GM12891 (cell line): Measurements from ENCODE around the gene CDH4.

ENCODE experiments used
- DNase-seq: peaks from one replicate; pipeline ENCODE4 v3.0.0; 2011; ENCODE audit warnings: low spot score; ENCODE audit not compliant: insufficient read length
- FAIRE-seq: peaks from 2 replicates; lab custom pipeline; 2011; peaks lifted over from hg19 to GRCh38; lab: Jason Lieb, UNC
- PAX5 ChIP-seq: IDR thresholded peaks from 2 replicates; pipeline ENCODE4 v1.6.1; 2011; ENCODE audit warnings: low read length, moderate library complexity, mild to moderate bottlenecking; ENCODE audit not compliant: insufficient read depth, severe bottlenecking
- POLR2A ChIP-seq: IDR thresholded peaks from 2 replicates; pipeline ENCODE4 v1.6.1; 2011; ENCODE audit warnings: low read depth, low read length, control low read depth
- POLR2AphosphoS5 ChIP-seq: IDR thresholded peaks from 2 replicates; pipeline ENCODE4 v1.6.1; 2011; ENCODE audit warnings: low read depth, low read length, control low read depth
- POU2F2 ChIP-seq: IDR thresholded peaks from 2 replicates; pipeline ENCODE4 v1.6.1; 2011; ENCODE audit warnings: low read depth, mild to moderate bottlenecking, control low read depth, low read length, moderate library complexity
- SPI1 ChIP-seq: IDR thresholded peaks from 2 replicates; pipeline ENCODE4 v1.6.1; 2011; ENCODE audit warnings: low read depth, low read length, control low read depth
- TAF1 ChIP-seq: IDR thresholded peaks from 2 replicates; pipeline ENCODE4 v1.6.1; 2011; ENCODE audit warnings: low read depth, low read length, control low read depth

The CDH4 gene

DNA sequence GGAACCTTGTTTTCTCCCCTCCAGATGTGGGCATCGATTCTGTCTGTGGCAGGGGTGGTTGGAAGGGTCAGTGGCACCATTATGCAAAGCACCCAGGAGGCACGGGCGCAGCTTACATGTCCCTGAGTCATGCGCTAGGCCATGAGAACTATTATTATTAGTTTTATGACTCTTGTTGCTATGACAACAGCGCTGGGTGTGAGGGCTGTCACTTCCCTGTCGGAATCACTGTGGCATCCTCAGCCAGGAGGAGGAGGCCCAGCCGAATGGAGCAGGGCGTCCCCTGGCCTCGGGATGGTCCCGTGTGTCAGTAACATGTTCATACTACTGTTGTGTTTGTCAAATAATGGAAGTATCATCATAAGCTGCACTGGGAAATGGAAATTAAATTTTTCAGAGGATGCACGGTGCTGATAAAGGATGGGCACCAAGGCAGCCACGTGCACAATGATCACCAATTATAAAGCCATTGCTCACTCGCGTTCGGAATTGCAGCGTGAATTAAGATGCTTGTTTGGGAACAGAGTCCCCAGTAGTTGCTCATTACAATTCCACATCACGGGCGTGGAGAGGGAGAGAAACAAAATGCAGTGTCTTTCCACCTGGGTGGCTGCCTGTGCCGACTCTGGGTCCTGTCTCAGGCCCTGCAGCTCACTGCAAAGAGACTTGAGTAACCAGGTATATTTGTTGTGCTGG, 247.9 kb downstream of the CDH4 start:
- no peak for TF ChIP-seq SPI1
- no peak for TF ChIP-seq POLR2AphosphoS5
- TF ChIP-seq PAX5 = no peak
- no peak for TF ChIP-seq TAF1
- no peak for TF ChIP-seq POLR2A
- TF ChIP-seq POU2F2 = no peak
- DNase-seq = no peak
- no peak for FAIRE-seq

DNA sequence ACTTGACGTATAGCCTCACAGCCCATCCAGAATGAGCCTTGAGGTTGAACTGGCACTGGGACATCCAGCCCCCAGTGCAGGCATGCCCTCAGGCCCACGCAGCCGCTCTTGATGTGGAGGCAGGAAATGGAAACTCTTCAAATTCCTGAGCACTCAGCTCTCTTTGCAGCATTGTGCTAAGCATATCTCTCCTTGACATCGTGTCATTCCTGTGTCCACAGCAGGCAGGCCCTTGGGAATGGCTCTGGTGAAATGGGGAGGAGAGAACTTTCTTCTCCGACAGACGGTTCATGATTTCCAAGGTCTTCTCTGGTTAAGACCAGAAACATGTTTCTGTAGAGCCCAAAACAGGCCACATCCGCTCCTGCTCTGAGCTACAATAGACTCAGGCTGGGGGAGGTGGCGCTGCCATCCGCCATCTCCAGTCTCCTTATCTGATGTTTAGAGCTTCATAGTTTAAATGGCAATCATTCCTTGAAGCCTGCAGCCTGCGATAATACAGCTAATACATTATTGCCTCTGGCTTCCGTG, 248.8 kb downstream of the CDH4 start:
- TF ChIP-seq POLR2AphosphoS5 (no peak), SPI1 (no peak), POU2F2 (no peak), PAX5 (no peak), POLR2A (no peak), TAF1 (no peak)
- no peak for FAIRE-seq
- DNase-seq = no peak

DNA sequence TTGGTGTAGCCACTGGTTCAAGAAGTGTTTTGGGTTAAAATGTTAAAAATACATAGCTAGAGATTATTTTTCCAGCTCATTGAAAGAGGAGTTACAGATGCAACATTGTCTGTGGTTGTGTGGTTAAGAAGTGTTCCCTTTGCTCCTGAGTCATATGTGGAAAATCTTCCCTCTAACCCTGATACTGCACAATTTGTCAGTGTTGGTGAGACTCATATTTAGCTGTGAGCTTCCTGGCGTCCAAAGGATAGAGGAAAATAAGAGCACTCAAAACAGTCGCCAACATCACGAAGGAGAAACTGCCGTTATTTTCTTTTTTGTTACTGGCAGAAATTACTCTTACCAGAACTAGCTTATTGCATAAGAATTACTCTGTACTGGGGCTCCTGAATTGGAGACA, 250.4 kb downstream of the CDH4 start:
- FAIRE-seq (no peak), DNase-seq (no peak)
- no peak for TF ChIP-seq PAX5
- TF ChIP-seq POLR2A = no peak
- no peak for TF ChIP-seq POU2F2
- TF ChIP-seq SPI1 = no peak
- no peak for TF ChIP-seq TAF1
- no peak for TF ChIP-seq POLR2AphosphoS5

DNA sequence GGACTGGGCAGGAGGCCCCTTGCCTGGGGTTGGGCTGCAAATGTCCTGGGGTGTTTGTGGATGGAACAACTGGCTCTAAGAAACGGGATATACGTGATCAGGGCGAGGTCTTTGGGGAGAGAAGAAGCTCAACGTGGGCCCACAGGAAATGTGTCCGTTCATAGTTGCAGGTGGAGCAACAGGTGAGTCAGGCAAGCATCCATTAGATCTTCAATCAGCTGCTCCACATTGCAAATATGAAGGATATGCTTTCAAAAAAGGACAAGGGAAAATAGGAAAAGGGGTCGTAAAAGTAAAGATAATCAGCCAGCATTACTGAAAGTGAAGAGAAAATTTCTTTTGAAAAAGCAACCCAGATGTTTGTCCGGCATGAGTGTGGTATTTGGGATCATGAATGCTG, 251.0 kb downstream of the CDH4 start:
- FAIRE-seq (no peak), DNase-seq (no peak)
- TF ChIP-seq POLR2AphosphoS5 = no peak
- TF ChIP-seq TAF1 = no peak

DNA sequence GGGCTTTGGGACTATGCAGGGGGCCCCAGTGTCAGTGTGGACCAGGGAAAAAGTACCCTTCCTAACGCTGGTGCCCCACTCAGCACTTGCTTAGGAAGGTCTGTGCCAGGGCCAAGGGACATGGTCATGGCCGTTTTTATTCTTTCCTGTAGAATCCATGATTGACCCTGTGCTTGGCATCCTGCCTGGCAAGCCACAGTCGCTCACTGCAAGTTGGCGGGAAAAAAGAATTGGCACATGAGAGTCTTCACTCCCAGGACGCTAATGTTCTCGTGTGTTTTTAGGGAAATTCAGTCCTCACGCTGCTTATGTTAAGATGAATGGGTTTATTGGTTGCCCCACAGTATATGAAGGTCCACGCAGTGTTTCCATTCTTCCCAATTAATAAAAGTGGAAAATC, 253.4 kb downstream of the CDH4 start:
- TF ChIP-seq POLR2A (no peak), SPI1 (no peak), POU2F2 (no peak), PAX5 (no peak), POLR2AphosphoS5 (no peak), TAF1 (no peak)
- DNase-seq = no peak
- no peak for FAIRE-seq

DNA sequence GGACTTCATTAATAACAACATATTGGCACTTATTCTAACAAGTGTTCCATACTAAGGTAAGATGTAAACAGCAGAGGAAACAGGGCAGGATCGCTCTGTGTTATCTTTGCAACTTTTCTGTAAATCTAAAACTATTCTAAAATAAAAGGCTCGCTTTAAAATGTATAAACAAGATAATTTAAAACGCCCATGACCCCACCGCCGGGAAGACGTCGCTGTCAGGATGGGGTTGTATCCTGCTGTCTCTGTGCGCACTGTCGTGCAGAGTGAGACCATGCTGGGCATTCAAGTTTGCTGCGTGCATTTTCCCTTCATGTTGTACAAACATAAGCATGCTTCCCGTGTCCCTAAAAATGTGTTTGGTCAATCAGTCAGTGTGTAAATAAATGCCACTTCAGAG, 255.7 kb downstream of the CDH4 start:
- FAIRE-seq = no peak
- DNase-seq = no peak
- TF ChIP-seq POLR2A (no peak), PAX5 (no peak), POLR2AphosphoS5 (no peak), POU2F2 (no peak), TAF1 (no peak), SPI1 (no peak)

DNA sequence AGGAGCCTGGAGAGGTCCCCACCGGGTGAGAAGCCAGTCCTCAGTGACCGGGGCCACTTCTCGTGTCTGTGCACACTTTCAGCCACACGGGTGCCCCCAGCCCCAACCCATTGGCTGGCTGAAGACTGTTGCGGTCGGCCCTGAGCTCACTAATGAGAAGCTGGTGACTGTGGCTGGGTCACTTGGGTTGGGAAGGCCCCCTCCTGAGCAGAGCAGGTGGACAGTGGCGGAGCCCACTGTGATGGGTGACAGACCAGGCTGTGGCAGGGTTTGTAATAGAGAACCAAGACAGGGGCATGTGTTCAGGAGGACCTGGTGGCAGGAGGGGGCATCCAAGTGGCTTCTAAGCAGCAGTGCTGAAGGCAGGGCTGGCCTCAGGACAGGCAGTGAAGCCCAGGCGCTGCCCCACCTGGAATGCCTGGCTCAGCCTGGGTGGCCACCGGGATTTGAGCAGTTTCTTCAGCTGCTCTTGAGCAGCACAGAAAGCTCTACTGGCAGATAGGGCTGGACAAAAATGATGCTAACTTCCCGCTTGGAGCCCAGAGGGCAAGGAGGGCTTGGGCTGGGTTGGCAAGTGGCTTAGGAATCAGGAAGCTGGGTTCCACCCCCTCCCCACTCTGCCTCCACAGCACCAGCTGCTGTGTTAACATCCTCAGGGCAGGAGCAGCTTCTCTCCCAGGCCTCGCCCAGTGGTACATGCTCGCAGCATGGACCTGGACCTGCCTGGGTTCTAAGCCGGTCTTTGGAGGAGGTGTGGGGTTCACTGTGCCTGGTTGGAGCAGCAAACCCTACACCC, 256.4 kb downstream of the CDH4 start:
- FAIRE-seq = no peak
- no peak for DNase-seq
- TF ChIP-seq PAX5 (no peak), TAF1 (no peak), POLR2A (no peak), POLR2AphosphoS5 (no peak), POU2F2 (no peak), SPI1 (no peak)

DNA sequence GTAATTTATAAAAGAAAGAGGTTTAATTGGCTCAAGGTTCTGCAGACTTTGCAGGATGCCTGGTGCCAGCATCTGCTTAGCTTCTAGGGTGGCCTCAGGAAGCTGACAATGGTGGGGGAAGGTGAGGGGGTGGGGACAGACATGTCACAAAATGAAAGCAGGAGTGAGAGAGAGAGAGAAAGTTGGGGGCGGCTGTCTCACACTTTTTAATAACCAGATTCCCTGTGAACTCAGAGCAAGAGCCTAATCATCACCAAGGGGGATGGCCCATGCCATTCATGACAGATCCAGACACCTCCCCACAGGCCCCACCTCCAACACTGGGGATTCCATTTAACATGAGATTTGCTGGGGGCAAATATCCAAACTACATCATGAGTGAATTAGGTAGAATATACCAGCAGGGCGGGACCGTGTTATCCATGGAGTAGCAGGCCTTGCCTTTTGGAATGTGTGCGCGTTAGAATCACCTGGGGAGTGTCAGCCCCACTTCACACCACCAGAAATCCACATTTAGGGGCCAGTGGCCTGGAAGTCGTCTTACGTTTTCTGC, 258.8 kb downstream of the CDH4 start:
- TF ChIP-seq SPI1 = no peak
- no peak for TF ChIP-seq POLR2A
- no peak for TF ChIP-seq PAX5
- no peak for TF ChIP-seq TAF1
- TF ChIP-seq POU2F2 = no peak
- TF ChIP-seq POLR2AphosphoS5 = no peak
- no peak for DNase-seq
- FAIRE-seq = no peak

DNA sequence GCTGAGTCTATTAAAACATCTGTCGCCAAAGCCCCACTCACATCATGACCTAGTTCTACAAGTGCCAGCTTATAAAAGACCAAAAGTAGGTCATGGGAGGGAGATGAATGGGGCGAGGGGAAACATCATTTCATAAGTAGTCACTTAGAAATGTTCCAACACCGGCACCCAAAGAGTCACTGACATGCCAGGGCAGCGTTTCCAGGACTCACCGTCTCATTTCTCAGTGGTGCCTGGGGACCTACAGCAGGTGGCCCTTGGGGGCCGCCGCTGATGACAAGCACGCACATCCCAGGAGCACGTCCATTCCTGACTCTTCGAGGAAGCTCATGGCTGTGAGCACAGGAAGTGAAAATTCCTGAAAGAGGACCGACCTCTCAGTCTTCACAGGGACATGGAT, 260.4 kb downstream of the CDH4 start:
- TF ChIP-seq PAX5 (no peak), POU2F2 (no peak), SPI1 (no peak), TAF1 (no peak), POLR2A (no peak), POLR2AphosphoS5 (no peak)
- FAIRE-seq = no peak
- DNase-seq = no peak
